Heart left ventricle (tissue), 13 donors: Measurements from ENCODE around the gene SKI.

Experiments used
- CTCF ChIP-seq, 12 donors: fragments of 200-600 bp; sonication (generic) in 4 of 12; IDR thresholded peaks; one replicate each; pipeline versions ENCODE4 v1.5.0 to v1.8.0; 2018 to 2022; ENCODE audit warnings: antibody characterized with exemption in 12 of 12, mild to moderate bottlenecking in 5 of 12
- POLR2A ChIP-seq, 2 donors: fragments of 450-650 bp; IDR thresholded peaks; one replicate each; pipeline ENCODE4 v1.6.1; 2017; ENCODE audit warnings: antibody characterized with exemption in 2 of 2, mild to moderate bottlenecking in 2 of 2, moderate library complexity in 2 of 2
- donor health status: ischemic (EF 13 %, LVEDD 7.1; RV severe dilation, severe dysfunction).
- donor health status: DM: no; HTN: yes; CAD: no.
- donor health status: DM: no; HTN: no; CAD: no.
- donor health status: ischemic (EF 25% LVEDD 6.9; RV normal size, moderate dysfunction).
- donor health status: ischemic (EF 25% LVEDD 5.7; RV mildly dilated, moderate dysfunction).
- donor health status: ischemic (EF 35%, LVEDD 5.7; RV mildly dilated, moderate dysfunction).
- donor health status: nonischemic (EF 11% LVEDD 7.7; RV severe dilation, severe dysfunction).
- donor health status: DM: yes; HTN: yes; CAD: no.
- donor health status: PGD.
- donor health status: ischemic (EF 29% LVEDD 5.4; RV normal size, mild dysfunction).
- donor health status: nonischemic (EF 23%, LVEDD 6.1; RV moderate dilation, normal function).

DNA sequence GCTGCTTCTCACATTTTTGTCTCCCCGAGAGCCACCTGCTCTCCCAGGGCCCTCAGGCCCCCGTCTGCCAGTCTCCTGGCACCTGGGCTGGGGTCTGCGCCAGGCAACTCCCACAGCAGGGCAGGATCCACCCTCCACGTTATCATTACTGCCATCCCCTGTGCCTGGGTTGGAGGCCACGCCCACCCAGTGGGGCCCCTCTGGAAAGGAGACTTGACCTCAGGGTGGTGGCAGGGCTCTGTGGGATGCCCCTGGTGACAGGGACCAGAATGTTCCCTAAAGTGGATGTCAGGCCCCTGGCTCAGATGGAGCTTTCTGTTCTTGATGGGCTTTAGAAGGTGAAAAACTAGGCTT, 66.6 kb downstream of the SKI start:
- TF ChIP-seq CTCF (IDR thresholded peaks at IDR 0.05) (no peak), POLR2A (IDR thresholded peaks at IDR 0.05) (no peak)
